SH-SY5Y (cell line): ENCODE measurements around the gene ANKRD36.
"Not testable (repeated sequence)": the region's sequence is repeated elsewhere in the genome, so short reads cannot be mapped to it uniquely, and the experiment has no call there.

ENCODE experiments used
- GATA2 ChIP-seq: IDR thresholded peaks from 2 replicates; pipeline ENCODE4 v1.6.1; 2011; ENCODE audit warnings: mild to moderate bottlenecking, low read depth, low read length
- GATA3 ChIP-seq: IDR thresholded peaks from 2 replicates; pipeline ENCODE4 v1.6.1; 2011; ENCODE audit warnings: low read depth, mild to moderate bottlenecking, low read length, moderate library complexity

DNA sequence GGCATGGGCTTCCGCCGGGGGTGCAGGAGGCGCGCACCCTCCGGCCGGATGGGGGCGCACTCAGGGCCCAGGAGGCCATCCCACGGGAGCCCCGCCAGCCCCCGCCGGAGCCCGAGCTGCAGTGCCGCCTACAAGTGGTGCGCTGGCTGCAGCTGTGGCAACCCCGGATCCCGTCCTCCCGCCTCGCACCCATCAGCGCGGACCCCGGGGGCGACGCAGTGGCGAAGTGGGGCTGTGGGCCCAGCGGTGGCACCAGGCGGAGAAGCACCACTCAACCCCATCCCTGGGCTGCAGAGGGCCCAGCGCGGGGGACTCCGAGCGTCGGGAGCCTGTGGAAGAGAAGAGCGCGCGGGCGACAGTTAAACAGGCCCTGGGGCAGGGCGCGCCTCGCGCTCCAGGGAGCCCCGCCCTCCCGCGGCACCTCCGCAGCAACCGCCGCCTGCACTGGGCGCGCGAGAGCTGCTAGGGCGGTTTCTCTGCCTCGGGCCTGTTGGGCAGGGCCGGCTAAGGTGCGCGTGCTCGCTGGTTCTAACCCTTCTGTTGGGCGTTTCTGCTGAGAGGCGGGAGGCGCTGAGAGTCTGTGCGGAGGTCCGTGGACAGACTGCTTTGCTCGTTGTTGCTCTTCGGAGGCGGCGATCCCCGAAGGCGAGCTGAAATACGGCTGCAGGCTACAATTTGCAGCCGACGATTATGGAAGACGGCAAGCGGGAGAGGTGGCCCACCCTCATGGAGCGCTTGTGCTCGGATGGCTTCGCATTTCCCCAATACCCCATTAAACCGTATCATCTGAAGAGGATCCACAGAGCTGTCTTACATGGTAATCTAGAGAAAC, at the start of gene ANKRD36:
- not testable (repeated sequence) for TF ChIP-seq GATA3, GATA2
